ENCODE measurements around the gene DPP4. TPM values are rescaled to one million over a fixed set of nuclear protein-coding genes. Genes with fewer than 3 reads are reported as not detected.

Gene DPP4
- total and polyA plus RNA-seq, 2 of the 13 experiments (the other 11 are each of a cell fraction or from before 2014, with no cell fraction given) = 39.4 to 109 TPM

DNA sequence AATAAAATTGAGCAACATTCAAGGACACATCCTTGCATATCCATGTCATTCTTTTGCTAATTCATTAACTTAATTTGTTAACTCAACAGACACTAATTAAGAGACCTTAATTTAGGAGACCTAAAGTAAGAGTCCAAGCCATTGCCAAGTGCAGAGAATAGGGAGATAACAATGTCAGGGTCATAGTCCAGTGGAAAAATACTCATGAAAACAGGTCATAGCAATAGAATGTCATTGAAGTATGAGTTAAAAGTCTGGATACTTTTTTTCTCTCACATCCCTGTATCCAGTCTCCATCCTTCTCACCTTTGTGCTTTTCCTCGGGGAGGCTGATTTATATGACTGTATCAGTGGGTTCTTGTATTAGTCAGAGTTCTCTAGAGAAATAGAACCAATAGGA, 26.6 kb upstream of the DPP4 start (continued):
- TF ChIP-seq, protein P1, sequence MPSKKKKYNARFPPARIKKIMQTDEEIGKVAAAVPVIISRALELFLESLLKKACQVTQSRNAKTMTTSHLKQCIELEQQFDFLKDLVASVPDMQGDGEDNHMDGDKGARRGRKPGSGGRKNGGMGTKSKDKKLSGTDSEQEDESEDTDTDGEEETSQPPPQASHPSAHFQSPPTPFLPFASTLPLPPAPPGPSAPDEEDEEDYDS (CRISPR knock-in tag; IDR thresholded peaks at IDR 0.05) = no peak
- no peak for TF ChIP-seq ARNTL (CRISPR knock-in tag; IDR thresholded peaks at IDR 0.05)
- no peak for TF ChIP-seq ZNF326 (CRISPR knock-in tag; IDR thresholded peaks at IDR 0.05; ENCODE audit: borderline replicate concordance)
- TF ChIP-seq, protein P2, sequence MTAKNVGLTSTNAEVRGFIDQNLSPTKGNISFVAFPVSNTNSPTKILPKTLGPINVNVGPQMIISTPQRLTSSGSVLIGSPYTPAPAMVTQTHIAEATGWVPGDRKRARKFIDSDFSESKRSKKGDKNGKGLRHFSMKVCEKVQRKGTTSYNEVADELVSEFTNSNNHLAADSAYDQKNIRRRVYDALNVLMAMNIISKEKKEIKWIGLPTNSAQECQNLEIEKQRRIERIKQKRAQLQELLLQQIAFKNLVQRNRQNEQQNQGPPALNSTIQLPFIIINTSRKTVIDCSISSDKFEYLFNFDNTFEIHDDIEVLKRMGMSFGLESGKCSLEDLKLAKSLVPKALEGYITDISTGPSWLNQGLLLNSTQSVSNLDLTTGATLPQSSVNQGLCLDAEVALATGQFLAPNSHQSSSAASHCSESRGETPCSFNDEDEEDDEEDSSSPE (CRISPR knock-in tag; IDR thresholded peaks at IDR 0.05) = no peak
- TF ChIP-seq, protein P3, sequence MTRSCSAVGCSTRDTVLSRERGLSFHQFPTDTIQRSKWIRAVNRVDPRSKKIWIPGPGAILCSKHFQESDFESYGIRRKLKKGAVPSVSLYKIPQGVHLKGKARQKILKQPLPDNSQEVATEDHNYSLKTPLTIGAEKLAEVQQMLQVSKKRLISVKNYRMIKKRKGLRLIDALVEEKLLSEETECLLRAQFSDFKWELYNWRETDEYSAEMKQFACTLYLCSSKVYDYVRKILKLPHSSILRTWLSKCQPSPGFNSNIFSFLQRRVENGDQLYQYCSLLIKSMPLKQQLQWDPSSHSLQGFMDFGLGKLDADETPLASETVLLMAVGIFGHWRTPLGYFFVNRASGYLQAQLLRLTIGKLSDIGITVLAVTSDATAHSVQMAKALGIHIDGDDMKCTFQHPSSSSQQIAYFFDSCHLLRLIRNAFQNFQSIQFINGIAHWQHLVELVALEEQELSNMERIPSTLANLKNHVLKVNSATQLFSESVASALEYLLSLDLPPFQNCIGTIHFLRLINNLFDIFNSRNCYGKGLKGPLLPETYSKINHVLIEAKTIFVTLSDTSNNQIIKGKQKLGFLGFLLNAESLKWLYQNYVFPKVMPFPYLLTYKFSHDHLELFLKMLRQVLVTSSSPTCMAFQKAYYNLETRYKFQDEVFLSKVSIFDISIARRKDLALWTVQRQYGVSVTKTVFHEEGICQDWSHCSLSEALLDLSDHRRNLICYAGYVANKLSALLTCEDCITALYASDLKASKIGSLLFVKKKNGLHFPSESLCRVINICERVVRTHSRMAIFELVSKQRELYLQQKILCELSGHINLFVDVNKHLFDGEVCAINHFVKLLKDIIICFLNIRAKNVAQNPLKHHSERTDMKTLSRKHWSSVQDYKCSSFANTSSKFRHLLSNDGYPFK (CRISPR knock-in tag; IDR thresholded peaks at IDR 0.05; ENCODE audit: borderline replicate concordance) = no peak
- TF ChIP-seq, protein P4, sequence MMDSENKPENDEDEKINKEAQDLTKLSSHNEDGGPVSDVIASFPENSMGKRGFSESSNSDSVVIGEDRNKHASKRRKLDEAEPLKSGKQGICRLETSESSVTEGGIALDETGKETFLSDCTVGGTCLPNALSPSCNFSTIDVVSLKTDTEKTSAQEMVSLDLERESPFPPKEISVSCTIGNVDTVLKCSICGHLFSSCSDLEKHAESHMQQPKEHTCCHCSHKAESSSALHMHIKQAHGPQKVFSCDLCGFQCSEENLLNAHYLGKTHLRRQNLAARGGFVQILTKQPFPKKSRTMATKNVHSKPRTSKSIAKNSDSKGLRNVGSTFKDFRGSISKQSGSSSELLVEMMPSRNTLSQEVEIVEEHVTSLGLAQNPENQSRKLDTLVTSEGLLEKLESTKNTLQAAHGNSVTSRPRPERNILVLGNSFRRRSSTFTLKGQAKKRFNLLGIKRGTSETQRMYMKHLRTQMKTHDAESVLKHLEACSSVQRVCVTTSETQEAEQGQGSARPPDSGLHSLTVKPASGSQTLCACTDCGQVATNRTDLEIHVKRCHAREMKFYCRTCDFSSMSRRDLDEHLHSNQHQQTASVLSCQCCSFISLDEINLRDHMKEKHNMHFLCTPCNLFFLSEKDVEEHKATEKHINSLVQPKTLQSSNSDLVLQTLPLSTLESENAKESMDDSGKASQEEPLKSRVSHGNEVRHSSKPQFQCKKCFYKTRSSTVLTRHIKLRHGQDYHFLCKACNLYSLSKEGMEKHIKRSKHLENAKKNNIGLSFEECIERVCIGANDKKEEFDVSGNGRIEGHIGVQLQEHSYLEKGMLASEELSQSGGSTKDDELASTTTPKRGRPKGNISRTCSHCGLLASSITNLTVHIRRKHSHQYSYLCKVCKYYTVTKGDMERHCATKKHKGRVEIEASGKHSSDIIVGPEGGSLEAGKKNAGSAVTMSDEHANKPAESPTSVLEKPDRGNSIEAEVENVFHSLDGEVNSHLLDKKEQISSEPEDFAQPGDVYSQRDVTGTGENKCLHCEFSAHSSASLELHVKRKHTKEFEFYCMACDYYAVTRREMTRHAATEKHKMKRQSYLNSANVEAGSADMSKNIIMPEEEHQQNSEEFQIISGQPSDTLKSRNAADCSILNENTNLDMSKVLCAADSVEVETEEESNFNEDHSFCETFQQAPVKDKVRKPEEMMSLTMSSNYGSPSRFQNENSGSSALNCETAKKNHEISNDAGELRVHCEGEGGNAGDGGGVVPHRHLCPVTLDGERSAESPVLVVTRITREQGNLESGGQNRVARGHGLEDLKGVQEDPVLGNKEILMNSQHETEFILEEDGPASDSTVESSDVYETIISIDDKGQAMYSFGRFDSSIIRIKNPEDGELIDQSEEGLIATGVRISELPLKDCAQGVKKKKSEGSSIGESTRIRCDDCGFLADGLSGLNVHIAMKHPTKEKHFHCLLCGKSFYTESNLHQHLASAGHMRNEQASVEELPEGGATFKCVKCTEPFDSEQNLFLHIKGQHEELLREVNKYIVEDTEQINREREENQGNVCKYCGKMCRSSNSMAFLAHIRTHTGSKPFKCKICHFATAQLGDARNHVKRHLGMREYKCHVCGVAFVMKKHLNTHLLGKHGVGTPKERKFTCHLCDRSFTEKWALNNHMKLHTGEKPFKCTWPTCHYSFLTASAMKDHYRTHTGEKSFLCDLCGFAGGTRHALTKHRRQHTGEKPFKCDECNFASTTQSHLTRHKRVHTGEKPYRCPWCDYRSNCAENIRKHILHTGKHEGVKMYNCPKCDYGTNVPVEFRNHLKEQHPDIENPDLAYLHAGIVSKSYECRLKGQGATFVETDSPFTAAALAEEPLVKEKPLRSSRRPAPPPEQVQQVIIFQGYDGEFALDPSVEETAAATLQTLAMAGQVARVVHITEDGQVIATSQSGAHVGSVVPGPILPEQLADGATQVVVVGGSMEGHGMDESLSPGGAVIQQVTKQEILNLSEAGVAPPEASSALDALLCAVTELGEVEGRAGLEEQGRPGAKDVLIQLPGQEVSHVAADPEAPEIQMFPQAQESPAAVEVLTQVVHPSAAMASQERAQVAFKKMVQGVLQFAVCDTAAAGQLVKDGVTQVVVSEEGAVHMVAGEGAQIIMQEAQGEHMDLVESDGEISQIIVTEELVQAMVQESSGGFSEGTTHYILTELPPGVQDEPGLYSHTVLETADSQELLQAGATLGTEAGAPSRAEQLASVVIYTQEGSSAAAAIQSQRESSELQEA (CRISPR knock-in tag; IDR thresholded peaks at IDR 0.05; ENCODE audit: not compliant biosample characterization) = no peak
- 0 out of 2 replicates have a peak, but pooled peaks have one; percentile 21 for TF ChIP-seq CREM (IDR thresholded peaks at IDR 0.05)
- TF ChIP-seq CREM (CRISPR knock-in tag; IDR thresholded peaks at IDR 0.05) = no peak
- TF ChIP-seq, protein P5, sequence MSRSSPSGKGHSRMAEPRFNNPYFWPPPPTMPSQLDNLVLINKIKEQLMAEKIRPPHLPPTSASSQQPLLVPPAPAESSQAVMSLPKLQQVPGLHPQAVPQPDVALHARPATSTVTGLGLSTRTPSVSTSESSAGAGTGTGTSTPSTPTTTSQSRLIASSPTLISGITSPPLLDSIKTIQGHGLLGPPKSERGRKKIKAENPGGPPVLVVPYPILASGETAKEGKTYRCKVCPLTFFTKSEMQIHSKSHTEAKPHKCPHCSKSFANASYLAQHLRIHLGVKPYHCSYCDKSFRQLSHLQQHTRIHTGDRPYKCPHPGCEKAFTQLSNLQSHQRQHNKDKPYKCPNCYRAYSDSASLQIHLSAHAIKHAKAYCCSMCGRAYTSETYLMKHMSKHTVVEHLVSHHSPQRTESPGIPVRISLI (CRISPR knock-in tag; IDR thresholded peaks at IDR 0.05; ENCODE audit: borderline replicate concordance) = peak; percentile 30; the same call in 1 of the 2 replicates
- TF ChIP-seq, protein P6, sequence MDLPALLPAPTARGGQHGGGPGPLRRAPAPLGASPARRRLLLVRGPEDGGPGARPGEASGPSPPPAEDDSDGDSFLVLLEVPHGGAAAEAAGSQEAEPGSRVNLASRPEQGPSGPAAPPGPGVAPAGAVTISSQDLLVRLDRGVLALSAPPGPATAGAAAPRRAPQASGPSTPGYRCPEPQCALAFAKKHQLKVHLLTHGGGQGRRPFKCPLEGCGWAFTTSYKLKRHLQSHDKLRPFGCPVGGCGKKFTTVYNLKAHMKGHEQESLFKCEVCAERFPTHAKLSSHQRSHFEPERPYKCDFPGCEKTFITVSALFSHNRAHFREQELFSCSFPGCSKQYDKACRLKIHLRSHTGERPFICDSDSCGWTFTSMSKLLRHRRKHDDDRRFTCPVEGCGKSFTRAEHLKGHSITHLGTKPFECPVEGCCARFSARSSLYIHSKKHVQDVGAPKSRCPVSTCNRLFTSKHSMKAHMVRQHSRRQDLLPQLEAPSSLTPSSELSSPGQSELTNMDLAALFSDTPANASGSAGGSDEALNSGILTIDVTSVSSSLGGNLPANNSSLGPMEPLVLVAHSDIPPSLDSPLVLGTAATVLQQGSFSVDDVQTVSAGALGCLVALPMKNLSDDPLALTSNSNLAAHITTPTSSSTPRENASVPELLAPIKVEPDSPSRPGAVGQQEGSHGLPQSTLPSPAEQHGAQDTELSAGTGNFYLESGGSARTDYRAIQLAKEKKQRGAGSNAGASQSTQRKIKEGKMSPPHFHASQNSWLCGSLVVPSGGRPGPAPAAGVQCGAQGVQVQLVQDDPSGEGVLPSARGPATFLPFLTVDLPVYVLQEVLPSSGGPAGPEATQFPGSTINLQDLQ (CRISPR knock-in tag; IDR thresholded peaks at IDR 0.05) = no peak
- TF ChIP-seq ZNF644 (CRISPR knock-in tag; IDR thresholded peaks at IDR 0.05; ENCODE audit: low read depth) = peak; percentile 61; the same call in 1 of the 2 replicates
